ENCODE measurements around the gene PTPRG.
"Not testable (repeated sequence)": the region's sequence is repeated elsewhere in the genome, so short reads cannot be mapped to it uniquely, and the experiment has no call there.

The PTPRG gene

GRCh38 chr3:61701011-61701410 is 139.6 kb downstream of the PTPRG start:
- H3K4me3 ChIP-seq (ENCODE audit: low read depth, low read length): no peak overlapping the region
- no peak for DNase-seq (ENCODE audit: low read depth)
- TF ChIP-seq CTCF (IDR thresholded peaks at IDR 0.05; ENCODE audit: insufficient read depth, low read depth, low read length, missing control alignments): no peak

- no peak for TF ChIP-seq CTCF (IDR thresholded peaks at IDR 0.05; ENCODE audit: insufficient read depth, low read depth, low read length, missing control alignments)
- no peak for DNase-seq (ENCODE audit: low read depth)
- H3K4me3 ChIP-seq (ENCODE audit: low read depth, low read length): no peak overlapping the region
Observed at GRCh38 chr3:61702453-61702852, 141.1 kb downstream of the PTPRG start.

GRCh38 chr3:61704807-61705206 is 143.4 kb downstream of the PTPRG start:
- no peak for TF ChIP-seq CTCF (IDR thresholded peaks at IDR 0.05; ENCODE audit: insufficient read depth, low read depth, low read length, missing control alignments)
- H3K4me3 ChIP-seq (ENCODE audit: low read depth, low read length): no peak overlapping the region

GRCh38 chr3:61707492-61707891 is 146.1 kb downstream of the PTPRG start:
- H3K4me3 ChIP-seq (ENCODE audit: low read depth, low read length): no peak overlapping the region
- no peak for TF ChIP-seq CTCF (IDR thresholded peaks at IDR 0.05; ENCODE audit: insufficient read depth, low read depth, low read length, missing control alignments)
- no peak for DNase-seq (ENCODE audit: low read depth)

More at GRCh38 chr3:61704807-61705206, 143.4 kb downstream of the PTPRG start:
- no peak for DNase-seq (ENCODE audit: low read depth)

- not testable (repeated sequence) for H3K4me3 ChIP-seq (ENCODE audit: low read depth, low read length); DNase-seq (ENCODE audit: low read depth)
Observed at GRCh38 chr3:61710920-61711319, 149.5 kb downstream of the PTPRG start.

- no peak for DNase-seq (ENCODE audit: low read depth)
- no peak overlapping the region for H3K4me3 ChIP-seq (ENCODE audit: low read depth, low read length)
- no peak for TF ChIP-seq CTCF (IDR thresholded peaks at IDR 0.05; ENCODE audit: insufficient read depth, low read depth, low read length, missing control alignments)
Observed at GRCh38 chr3:61714225-61714624, 152.9 kb downstream of the PTPRG start.

GRCh38 chr3:61715886-61716527 is 154.6 kb downstream of the PTPRG start:
- DNase-seq (ENCODE audit: low read depth): no peak
- H3K4me3 ChIP-seq (ENCODE audit: low read depth, low read length): no peak overlapping the region
- no peak for TF ChIP-seq CTCF (IDR thresholded peaks at IDR 0.05; ENCODE audit: insufficient read depth, low read depth, low read length, missing control alignments)

GRCh38 chr3:61716693-61717092 is 155.3 kb downstream of the PTPRG start:
- H3K4me3 ChIP-seq (ENCODE audit: low read depth, low read length); DNase-seq (ENCODE audit: low read depth): not testable (repeated sequence)

All from GM12865 (cell line).